RWPE2 (cell line): Measurements from ENCODE around the gene SERPINA9.

ENCODE experiments used
- ATAC-seq: fragments of 200-7000 bp; cut with Tn5 transposase; 3 replicates; pipeline ENCODE4 v1.9.1; 2021; ENCODE audit warnings: low read depth
- DNase-seq: peaks from one replicate; pipeline ENCODE4 v3.0.0-alpha.2; 2020; ENCODE audit warnings: low spot score
- H3K27ac ChIP-seq: fragments of 450-650 bp; 2 replicates; pipeline ENCODE4 v1.5.1; 2017; ENCODE audit warnings: mild to moderate bottlenecking; ENCODE audit not compliant: poor library complexity, severe bottlenecking
- H3K27me3 ChIP-seq: fragments of 250-450 bp; sonication (Bioruptor Pico); 2 replicates; pipeline ENCODE4 v1.5.1; 2021; ENCODE audit warnings: mild to moderate bottlenecking, moderate library complexity; ENCODE audit not compliant: insufficient read depth, poor library complexity, severe bottlenecking
- H3K36me3 ChIP-seq: fragments of 250-450 bp; sonication (Bioruptor Pico); 2 replicates; pipeline ENCODE4 v1.5.1; 2020; ENCODE audit warnings: low read depth, mild to moderate bottlenecking, moderate library complexity
- H3K4me1 ChIP-seq: fragments of 250-450 bp; sonication (Bioruptor Pico); 2 replicates; pipeline ENCODE4 v1.5.1; 2021; ENCODE audit warnings: mild to moderate bottlenecking, moderate library complexity; ENCODE audit not compliant: insufficient read depth, poor library complexity, severe bottlenecking
- H3K4me3 ChIP-seq: fragments of 250-450 bp; sonication (Bioruptor Pico); 2 replicates; pipeline ENCODE4 v1.5.1; 2021; ENCODE audit warnings: mild to moderate bottlenecking, moderate library complexity; ENCODE audit not compliant: severe bottlenecking
- H3K9me3 ChIP-seq: fragments of 250-450 bp; sonication (Bioruptor Pico); 2 replicates; pipeline ENCODE4 v1.5.1; 2021; ENCODE audit warnings: mild to moderate bottlenecking, moderate library complexity; ENCODE audit not compliant: severe bottlenecking
- TF ChIP-seq, protein P1 (sequence below): fragments of 450-650 bp; IDR thresholded peaks from one replicate; pipeline ENCODE4 v1.5.1; 2017; ENCODE audit warnings: mild to moderate bottlenecking, moderate library complexity; ENCODE audit not compliant: poor library complexity, severe bottlenecking

The SERPINA9 gene

DNA sequence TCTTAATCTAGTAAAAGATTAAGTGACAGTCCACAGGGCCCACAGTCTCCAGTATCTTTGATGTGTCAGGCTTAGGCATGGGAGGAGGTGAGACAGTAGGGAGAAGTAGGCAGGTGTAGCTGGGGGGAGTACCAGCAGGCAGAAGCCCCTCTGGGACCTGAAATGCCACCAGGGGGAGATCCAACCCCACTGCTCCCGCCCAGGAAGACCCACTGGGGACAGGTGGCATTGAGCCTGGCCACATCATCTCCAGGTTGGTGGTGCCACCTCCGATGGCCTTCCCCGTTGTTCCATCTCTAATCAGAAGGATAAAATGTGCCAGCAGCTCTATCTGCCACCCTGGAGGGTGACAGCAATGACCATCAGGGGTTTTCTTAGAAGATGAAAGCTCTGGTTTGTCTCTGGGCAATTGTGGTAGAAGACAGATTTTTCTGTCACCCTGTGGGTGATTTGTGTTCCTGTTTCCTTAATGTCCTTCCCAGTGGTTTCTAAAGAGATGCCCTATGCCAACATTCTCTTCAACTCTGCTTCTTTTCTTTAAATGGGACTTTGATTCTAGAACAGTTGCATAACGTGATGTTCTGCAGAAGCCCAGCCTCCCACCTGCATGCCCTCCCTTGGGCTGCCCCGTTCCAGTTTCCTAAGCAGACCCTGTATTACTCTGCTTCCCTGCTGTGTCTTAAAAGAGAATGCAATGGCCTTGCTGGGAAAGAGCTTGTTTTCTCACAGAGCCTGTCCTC is 45.5 kb upstream of the SERPINA9 start:
- H3K9me3 ChIP-seq = peaks cover 4% of the 10 kb centered on the region
- no peak for DNase-seq
- no peak overlapping the region for H3K27ac ChIP-seq
- H3K36me3 ChIP-seq = no peaks in the 10 kb centered on the region
- TF ChIP-seq, protein P1, sequence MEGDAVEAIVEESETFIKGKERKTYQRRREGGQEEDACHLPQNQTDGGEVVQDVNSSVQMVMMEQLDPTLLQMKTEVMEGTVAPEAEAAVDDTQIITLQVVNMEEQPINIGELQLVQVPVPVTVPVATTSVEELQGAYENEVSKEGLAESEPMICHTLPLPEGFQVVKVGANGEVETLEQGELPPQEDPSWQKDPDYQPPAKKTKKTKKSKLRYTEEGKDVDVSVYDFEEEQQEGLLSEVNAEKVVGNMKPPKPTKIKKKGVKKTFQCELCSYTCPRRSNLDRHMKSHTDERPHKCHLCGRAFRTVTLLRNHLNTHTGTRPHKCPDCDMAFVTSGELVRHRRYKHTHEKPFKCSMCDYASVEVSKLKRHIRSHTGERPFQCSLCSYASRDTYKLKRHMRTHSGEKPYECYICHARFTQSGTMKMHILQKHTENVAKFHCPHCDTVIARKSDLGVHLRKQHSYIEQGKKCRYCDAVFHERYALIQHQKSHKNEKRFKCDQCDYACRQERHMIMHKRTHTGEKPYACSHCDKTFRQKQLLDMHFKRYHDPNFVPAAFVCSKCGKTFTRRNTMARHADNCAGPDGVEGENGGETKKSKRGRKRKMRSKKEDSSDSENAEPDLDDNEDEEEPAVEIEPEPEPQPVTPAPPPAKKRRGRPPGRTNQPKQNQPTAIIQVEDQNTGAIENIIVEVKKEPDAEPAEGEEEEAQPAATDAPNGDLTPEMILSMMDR = no peak
- H3K27me3 ChIP-seq = peaks cover 7% of the 10 kb centered on the region
- no peak overlapping the region for H3K4me3 ChIP-seq
- H3K4me1 ChIP-seq = no peaks in the 10 kb centered on the region
- ATAC-seq = no peak

GRCh38 chr14:94517641-94518257 is 41.8 kb upstream of the SERPINA9 start:
- ATAC-seq (no peak), DNase-seq (no peak)

GRCh38 chr14:94517248-94517640 is 41.2 kb upstream of the SERPINA9 start:
- TF ChIP-seq, protein P1 = no peak
- Histone ChIP-seq H3K9me3 (peaks cover 4% of the 10 kb centered on the region), H3K36me3 (no peaks in the 10 kb centered on the region), H3K4me3 (no peak overlapping the region), H3K4me1 (no peaks in the 10 kb centered on the region), H3K27me3 (no peaks in the 10 kb centered on the region), H3K27ac (no peak overlapping the region)
- ATAC-seq (no peak), DNase-seq (no peak)

More at GRCh38 chr14:94517641-94518257, 41.8 kb upstream of the SERPINA9 start:
- TF ChIP-seq, protein P1 = no peak
- Histone ChIP-seq H3K4me3 (no peak overlapping the region), H3K27me3 (no peaks in the 10 kb centered on the region), H3K9me3 (peaks cover 4% of the 10 kb centered on the region), H3K27ac (no peak overlapping the region), H3K4me1 (no peaks in the 10 kb centered on the region), H3K36me3 (no peaks in the 10 kb centered on the region)

DNA sequence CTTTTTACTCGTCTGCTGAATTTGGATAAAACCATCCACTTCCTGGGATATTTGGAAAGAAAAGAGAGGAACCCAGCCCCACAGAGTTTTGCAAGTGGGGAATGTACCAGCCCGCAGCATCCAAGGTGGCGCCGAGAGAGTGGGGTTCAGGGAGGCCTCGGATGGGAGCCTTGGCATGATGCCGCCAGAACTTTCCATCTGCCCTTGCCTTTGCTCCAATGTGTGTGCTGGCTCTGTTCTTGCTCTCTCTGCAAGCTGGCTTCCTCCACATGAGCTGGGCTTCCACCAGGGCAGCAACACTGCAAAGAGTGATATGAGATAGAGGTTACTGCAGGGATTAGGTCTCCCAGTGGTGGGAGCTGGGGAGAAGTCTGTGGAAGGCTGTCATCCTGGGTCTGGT is 39.9 kb upstream of the SERPINA9 start:
- no peak for ATAC-seq

More for the DNA sequence above, 39.9 kb upstream of the SERPINA9 start:
- H3K4me3 ChIP-seq = no peak overlapping the region
- H3K27ac ChIP-seq = no peak overlapping the region
- TF ChIP-seq, protein P1 = no peak
- H3K27me3 ChIP-seq = no peaks in the 10 kb centered on the region
- no peaks in the 10 kb centered on the region for H3K4me1 ChIP-seq
- H3K9me3 ChIP-seq = peaks cover 4% of the 10 kb centered on the region
- no peaks in the 10 kb centered on the region for H3K36me3 ChIP-seq
- no peak for DNase-seq
